GM19468 (cell line): Measurements from ENCODE around the gene CD99.
A peak's percentile ranks its signal among the peaks of the same experiment; 100 is the strongest.

Experiments used
- ATAC-seq: cut with Tn5 transposase; IDR thresholded peaks from one replicate; pipeline ENCODE4 v1.9.1; 2021; ENCODE audit warnings: mild to moderate bottlenecking, moderate library complexity, moderate number of reproducible peaks; ENCODE audit not compliant: unreplicated experiment; ENCODE audit errors: extremely low read depth

CD99 gene

DNA sequence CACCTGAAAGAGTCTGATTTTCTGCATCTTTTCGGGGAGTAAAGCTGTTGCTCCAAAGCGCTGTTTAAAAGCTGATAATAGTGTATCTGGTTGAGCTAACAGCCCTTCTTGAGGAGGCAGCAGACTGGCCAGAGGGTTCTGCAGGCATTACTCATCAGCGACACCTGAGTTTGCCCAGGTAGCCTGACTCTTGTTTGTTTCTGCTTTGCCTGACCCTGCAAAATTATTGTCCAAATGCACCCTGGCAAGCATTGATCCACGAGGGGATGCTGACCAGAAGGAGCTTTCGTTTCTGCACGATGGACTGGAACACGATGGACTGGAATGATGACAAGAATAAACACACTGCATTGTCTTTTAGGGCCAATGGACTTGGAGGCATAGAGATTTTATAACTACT, 6.2 kb downstream of the CD99 start:
- ATAC-seq = no peak

DNA sequence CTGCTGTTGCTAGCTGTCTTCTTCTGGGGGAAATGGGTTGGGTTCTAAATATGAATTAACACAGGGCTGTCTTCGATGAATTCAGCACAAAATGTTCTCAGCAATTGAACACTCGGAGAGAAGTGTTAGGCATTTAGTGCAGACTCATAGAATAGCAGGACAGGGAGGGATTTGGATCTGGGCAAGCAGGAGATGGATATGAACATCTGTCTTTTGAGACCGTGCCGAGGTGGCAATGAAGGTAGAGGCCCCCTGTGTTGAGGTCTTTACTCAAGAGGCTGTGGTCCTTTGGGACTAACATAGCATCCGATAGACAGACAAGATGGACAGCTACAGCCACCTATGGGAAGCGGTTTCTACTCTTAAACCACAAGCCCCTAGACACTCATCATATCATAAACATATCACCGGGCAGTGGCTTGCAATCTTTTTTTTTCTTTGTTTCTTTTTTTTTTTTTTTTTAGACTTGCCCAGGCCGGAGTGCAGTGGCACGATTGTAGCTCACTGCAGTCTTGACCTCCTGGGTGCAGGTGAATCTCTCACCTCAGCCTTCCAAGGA, 6.7 kb downstream of the CD99 start:
- no peak for ATAC-seq

DNA sequence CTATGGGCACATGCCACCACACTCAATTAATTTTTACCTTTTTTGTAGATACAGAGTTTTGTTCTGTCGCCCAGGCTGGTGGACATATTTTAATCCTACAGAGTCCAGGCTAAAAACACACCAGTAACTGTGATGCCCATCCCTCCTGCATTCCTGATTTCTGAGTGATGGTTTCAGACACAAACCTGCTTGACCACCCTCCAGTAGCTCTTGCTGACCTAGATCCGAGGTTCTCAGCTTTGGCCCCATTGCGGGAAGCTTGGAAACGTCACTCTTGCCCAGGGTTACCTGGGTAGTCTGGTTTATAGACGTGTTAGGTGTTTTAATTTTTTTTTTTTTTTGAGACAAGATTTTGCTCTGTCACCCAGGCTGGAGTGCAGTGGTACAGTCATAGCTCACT, 7.5 kb downstream of the CD99 start:
- ATAC-seq = no peak

DNA sequence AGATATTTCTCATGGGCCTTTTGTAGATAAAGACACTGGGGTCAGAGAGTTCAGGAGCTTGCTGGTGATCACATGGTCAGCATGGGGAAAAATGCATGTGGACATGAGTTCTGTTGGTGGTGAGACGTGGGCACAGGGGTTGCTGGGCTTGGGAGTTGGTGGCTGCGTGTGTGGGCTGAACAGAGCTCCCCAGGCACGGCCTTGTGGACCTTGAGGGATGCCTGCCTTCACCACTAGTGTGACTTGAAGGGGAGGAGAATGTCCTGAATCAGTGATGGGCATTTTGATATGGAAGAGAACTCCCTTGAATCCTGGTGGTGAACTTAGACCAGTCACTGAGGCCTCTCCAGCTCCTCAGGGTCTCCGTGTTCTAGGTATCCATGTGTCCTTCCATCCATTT, 8.9 kb downstream of the CD99 start:
- no peak for ATAC-seq

DNA sequence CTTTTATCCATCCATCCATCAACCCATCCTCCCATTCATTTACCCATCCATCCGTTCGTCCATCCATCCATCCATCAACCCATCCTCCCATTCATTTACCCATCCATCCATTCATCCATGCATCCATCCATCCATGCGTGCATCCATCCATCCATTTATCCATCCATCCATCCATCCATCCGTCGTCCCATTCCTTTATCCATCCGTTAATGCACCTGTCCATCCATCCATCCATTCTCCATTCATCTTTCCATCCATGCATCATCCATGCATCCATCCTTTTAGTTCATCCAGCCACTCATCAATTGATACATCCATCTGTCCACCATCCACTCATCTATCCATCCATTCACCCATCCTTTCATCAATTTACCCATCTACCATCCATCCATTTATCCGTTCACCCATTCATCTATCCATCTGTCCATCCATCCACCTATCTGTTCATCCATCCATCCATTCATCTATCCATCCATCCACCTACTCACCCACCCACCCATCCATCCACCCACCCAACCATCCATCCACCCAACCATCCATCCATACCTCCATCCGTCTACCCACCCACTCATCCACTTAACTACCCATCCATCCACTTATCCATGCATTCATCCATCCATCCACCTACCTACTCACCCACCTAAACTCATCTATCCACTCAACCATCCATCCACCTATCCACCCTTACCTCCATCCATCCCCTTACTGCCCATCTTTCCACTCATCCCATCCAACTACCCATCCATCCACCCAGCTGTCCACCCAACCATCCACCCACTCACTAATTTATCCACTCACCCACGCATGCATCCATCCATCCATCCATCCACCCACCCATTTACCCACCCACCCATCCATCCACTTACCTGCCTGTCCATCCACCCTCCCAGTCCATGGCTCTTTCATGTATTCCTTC, 9.6 kb downstream of the CD99 start:
- no peak for ATAC-seq

DNA sequence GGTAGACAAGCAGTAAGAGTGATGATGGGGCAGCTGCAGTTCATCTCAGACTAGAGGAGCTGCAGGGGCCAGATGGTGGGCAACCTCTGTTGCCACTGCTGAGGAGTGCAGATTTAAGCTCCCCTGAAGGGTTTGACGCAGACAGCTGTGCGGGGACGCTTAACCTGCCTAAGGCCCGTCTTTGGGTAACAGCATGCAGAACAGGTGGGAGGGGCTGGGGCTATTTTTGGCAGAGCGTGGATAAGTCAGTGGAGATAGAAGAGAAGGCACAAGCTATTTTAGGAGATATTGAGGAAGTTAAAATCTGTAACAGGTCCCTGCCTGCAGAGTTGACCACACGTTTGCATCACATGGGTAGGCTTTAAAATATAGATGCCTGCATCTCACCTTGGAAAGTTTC, 10.5 kb downstream of the CD99 start:
- no peak for ATAC-seq

DNA sequence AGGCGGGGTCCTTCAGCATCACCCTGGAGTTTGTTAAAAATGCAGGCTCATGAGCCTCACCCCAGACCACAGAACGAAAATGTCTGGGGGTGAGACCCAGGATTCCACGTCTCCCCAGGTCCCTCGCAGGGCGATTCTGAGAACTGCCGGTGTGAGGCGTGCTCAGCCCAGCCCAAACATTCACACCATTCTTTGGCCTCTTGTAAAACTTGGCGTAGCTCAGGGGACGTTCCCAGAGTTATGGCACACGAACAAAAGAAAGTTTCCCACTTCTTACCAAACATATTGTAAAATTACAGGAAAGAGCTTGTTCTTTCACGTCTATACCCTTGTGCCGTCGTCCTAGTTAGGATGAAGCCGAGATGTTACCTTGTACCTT, 12.9 kb downstream of the CD99 start:
- no peak for ATAC-seq

DNA sequence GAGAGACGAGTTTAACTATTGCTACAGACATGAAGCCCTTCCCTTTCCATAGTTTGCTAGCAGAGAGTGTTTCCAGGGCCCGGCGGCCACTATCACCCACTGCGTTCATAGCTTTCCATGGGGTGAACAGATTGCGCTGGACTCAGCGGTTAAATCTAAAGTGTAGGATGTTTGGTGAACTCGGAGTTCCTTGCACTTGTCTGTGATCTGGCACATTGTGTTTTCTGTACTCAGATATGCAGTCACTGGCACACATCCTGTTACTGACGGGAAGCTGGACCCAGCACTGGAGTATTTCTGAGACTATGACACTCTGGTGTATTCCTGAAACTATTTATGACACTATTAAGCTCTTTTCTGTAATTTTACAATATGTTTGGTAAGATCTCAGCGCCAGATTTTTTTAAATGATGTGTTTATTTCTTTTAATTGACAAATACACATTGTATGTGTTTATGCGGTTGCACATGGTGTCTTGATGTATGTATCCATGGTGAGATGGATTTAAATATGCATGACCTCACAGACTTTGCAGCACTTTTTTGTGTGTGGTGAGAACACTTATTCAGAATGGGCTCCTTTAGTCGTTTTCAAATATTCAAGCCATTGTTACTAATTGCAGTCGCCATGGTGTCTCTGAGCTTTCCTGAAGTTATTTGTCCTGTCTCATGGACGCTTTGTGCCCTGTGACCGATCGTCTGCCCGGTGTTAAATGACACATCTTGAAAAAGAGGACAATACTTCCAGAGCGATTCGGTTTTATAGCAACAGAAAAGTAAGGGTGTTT, 14.1 kb downstream of the CD99 start:
- ATAC-seq = no peak

DNA sequence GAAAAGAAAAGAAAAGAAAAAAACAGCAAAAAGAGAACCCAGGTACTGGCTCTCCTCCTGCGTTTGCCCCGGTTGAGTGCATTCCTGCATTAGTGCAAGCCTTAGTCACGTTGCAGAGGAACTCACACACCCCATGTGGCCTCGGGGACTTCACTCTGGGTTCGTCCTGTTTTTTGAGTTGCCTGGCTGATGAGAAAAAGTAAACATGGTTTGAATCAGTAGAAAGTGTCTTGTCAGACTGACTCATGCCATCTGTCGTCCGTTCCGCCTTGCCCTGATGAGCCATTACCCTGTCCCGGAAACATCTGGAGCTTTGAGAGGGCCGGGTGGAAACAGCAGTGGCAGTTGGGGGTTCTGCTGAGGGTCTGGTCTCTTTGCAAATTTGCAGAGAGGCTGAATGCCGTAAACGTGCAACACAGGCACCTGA, 16.3 kb downstream of the CD99 start:
- ATAC-seq = peak; percentile 88

DNA sequence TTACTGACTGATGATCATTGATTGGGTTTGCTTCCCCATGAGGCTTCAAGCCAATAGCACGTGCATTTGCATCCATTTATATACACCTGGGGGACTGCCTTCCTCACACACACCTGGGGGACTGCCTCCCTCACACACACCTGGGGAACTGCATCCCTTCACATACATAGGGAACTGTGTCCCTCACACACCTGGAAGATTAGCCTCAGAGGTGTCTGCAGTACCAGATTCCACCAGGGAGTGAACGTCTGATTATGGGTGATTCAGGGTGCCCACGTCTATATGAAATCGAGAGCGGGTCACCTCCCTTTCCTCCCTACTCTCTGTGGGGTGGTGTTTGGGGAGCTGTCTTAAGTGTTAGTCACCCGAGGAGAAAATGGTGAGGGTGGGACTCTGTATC, 16.9 kb downstream of the CD99 start:
- no peak for ATAC-seq

DNA sequence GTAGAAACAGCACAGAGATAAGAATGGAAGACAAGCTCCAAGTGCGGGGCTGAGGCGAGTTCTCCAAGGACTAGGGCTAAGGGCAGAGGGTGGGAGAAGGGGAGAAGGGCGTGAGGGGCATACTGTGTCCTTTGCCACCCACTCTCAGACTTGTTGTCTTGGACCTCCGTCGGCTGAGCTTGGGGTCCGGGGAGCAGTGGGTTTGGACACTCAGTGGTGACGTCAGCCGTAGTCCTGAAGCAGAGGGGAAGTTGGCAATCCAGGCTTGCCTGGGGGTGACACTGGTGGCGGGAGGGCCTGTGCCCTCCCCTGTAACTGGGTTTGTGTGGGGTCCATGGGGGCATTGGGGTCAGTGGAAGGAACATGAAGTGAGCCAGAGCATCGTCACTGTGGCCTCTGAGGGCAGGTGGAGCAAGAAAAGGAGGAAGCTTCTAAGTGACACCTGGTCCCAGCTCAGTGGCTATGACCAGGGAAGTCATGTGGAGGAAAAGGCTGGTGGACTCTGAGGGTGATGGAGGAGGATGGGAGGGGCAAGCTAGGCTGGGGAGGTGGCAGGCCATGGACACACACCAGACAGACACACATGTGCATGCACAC, 17.6 kb downstream of the CD99 start:
- no peak for ATAC-seq

DNA sequence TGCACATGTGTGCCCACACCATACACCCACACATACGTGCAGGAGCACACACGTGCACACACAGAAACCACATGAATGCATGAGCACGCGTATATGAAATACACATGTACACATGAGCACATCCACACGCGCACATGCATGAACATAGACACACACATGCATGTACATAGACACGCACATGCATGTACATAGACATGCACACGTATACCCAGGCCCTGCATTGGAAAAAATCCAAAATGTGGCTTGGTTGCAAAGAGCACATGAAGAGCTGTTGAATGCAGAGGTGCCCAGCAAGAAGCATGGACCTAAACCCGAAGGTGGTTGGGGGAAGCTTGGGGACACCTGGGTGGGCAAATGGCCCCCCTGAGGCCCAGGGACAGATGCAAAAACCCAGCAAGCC, 18.5 kb downstream of the CD99 start:
- ATAC-seq = no peak

DNA sequence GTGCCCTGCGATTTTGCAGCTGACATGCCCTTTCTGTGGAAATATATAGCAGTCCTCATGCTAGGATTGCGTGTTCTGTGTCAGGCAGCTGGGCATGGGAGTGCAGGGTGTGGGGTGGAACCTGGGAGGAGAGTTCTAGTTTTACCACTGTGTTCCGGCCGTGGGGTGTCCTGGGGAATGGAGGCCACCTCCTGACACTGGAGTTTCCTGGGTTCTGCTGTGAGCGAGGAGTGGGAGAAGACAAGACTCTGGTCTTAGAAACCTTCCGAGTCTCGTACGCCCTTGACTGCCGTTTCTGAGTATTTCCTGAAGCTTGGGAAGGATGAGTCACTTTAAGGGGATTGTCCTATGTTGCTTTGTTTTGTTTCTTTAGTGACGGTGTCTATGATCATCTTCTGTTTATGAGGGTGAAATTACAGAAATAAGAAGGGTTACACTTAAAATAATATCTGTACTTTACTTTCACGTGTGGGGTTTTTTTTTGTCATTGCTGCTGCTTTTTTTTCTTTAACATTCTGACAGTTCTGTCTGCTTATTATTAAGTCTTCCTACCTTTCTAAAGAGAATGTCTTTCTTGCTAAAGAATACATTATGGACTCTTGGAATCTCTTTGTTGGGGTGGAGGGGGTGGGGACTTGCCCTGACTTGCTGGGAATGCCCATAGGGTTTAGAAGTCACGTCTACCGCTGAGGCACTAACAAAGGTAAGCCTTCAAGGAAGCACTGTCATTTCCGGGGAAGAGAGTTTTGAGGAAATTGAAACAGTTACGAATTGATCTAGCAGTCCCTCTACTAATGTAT, 19.1 kb downstream of the CD99 start:
- ATAC-seq = no peak

DNA sequence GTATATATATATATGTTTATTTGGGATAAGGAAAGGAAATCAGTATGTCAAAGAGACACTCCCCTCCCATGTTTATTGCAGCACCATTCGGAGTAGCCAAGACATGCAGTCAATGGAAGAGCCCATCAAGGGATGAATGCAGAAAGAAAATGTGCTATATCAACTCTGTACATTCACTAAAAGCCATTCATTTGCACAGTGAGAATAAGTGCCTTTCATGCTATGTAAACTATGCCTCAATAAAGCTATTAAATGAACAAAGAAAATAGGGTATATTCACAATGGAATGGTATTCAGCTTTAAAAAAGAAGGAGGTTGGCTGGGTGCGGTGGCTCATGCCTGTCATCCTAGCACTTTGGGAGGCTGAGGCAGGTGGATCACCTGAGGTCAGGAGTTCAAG, 20.3 kb downstream of the CD99 start:
- ATAC-seq = no peak

DNA sequence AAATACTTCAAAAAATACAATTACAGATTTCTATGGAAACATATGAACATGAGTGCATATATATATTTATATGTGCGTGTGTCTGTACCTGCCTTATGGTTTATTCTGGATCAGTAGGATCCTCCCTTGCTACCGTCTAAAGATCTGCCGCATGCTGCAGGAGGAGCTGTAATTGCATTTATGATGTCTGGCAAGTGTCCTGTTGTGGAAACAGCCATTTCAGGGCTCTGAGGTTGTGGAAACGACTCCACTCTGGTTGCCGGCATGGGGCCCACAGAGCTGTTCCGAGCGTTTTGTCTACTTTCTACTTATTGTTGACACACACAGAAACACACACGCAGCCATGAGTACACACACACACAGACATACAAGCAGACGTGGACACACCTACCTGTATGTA, 21.3 kb downstream of the CD99 start:
- no peak for ATAC-seq

DNA sequence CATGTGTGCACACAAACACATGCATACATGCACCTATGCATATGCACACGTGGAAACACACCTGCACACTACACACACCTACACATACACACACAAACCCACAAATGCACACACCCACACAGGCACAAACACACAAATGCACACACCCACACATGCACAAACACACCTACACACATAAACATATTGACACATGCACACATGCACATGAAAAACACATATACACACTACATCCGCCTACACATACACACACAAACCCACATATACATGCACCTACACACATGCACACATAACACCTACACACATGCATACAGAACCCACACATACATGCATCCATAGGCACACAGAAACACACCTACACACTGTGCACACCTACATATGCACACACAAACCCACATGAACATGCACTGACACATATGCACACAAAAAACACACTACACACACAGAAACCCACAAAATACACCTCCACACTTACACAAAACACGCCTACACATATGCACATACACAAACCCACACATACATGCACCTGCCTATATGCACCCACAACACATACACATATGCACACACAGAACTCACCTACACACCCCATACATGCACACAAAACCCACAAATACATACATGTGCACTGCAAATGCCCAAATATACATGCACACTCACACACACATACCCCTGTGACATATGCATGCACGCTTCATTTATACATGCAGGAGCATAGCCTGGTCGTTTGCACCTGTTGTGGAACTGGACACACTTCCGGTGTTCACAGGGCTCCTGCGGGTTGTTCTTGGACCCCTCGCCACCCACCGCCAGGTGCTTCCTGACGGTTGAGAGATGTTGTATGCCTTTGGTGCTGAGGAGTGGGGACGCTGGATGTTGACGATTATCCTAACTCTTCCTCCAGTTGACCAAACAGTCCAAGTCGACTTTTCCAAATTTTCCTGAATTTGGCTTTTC, 22.1 kb downstream of the CD99 start:
- no peak for ATAC-seq

DNA sequence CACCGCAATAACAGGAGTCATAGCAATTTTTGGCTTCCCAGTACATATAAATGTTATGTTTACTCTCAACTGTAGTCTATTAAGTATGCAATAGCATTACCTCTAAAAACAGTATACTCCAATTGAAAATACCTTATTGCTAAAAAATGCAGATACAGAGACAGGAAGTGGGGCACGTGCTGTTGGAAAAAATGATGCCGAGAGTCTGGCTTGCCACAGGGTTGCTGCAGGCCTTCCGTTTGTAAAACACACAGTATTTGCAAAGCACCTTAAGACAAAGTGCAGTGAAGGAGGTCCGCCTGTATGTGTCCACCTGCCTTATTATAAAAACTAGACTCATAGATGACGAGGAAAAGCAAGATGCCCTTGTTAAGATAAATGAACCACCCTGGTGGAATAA, 23.5 kb downstream of the CD99 start:
- ATAC-seq = no peak

DNA sequence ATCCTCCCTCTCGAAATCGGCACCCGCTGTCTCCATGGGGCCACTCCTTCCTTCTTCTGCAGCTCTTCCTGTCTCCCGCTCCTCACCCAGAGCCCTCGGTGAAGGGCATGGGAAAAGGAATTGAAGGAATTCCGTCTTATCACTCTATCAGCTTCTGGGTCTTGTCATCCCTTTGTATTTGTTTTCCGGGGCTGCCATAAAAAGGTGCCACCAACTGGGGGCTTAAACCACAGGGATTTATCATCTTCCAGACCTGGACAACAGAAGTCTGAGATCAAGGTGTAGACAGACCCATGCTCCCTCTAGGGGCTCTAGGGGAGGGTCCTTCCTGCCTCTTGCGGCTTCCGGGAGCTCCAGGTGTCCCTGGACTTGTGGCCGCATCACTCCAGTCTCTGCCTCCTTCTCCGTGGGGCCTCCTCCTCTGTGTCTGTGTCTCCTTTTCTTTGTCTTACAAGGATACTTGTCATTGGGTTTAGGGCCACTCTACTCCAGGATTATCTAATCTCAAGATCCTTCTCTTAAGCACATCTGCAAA, 24.0 kb downstream of the CD99 start:
- ATAC-seq = no peak

DNA sequence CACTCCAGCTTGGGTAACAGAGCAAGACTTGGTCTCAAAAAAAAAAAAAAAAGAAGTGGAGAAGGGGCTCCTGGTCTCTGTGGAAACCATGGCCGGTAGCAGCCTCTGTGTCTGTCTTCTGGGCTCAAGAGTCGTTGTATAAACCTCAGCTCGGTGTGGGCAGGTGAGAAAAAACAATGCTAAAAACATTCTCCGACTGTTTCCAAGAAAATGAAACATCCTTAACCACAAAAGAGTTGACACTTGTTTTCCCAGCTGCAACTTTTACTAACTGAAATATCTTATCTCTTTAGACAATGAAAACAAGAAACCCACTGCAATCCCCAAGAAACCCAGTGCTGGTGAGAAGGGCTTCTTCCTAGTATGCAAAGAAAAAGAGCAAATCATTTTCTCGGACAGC, 26.2 kb downstream of the CD99 start:
- ATAC-seq = no peak
